Keratinocyte (primary cell): ENCODE results near the gene GAPVD1. TPM values are rescaled to one million over a fixed set of nuclear protein-coding genes. Genes with fewer than 3 reads are reported as not detected.

Experiments used
- DNase-seq: peaks from one replicate; pipeline ENCODE4 v3.0.0-alpha.2; 2011; ENCODE audit warnings: low read depth, missing footprints, low spot score
- FAIRE-seq: peaks from 2 replicates; lab custom pipeline; 2011; peaks lifted over from hg19 to GRCh38; lab: Jason Lieb, UNC
- H2AFZ ChIP-seq: 2 replicates; pipeline ENCODE4 v1.6.0; 2012; ENCODE audit warnings: low read length, control low read depth, inconsistent platforms; ENCODE audit not compliant: control insufficient read depth
- H3K27ac ChIP-seq: 2 replicates; pipeline ENCODE4 v1.5.1; 2011; ENCODE audit warnings: low read length; ENCODE audit not compliant: control insufficient read depth, insufficient read depth
- H3K27me3 ChIP-seq: 3 replicates; pipeline ENCODE4 v1.6.0; 2011; ENCODE audit warnings: low read length; ENCODE audit not compliant: control insufficient read depth, insufficient read depth; ENCODE audit errors: extremely low read depth
- H3K36me3 ChIP-seq, 2 experiments: 2 replicates in 1 of 2; 3 replicates in 1 of 2; pipeline ENCODE4 v1.5.1; 2011; ENCODE audit warnings: low read length in 2 of 2, mild to moderate bottlenecking in 1 of 2; ENCODE audit not compliant: control insufficient read depth in 2 of 2, insufficient read depth in 2 of 2; ENCODE audit errors: extremely low read depth in 1 of 2
- H3K4me1 ChIP-seq: 3 replicates; pipeline ENCODE4 v1.5.1; 2011; ENCODE audit warnings: low read length; ENCODE audit not compliant: control insufficient read depth, insufficient read depth; ENCODE audit errors: extremely low read depth
- H3K4me2 ChIP-seq: 3 replicates; pipeline ENCODE4 v1.6.0; 2011; ENCODE audit warnings: low read depth, low read length; ENCODE audit not compliant: control insufficient read depth, insufficient read depth; ENCODE audit errors: extremely low read depth
- H3K4me3 ChIP-seq, 3 experiments: fragments of 200-600 bp in 1 of 3; sonication (generic) in 1 of 3; 2 replicates in 2 of 3; 3 replicates in 1 of 3; pipeline ENCODE4 v1.5.1; 2011 to 2016; ENCODE audit warnings: low read length in 3 of 3, mild to moderate bottlenecking in 3 of 3, control low read depth in 2 of 3, inconsistent platforms in 1 of 3, low read depth in 1 of 3, mixed read lengths in 1 of 3, mixed run types in 1 of 3, moderate library complexity in 1 of 3; ENCODE audit not compliant: control insufficient read depth in 2 of 3, insufficient read depth in 2 of 3; ENCODE audit errors: extremely low read depth in 1 of 3
- H3K79me2 ChIP-seq: 2 replicates; pipeline ENCODE4 v1.6.0; 2012; ENCODE audit warnings: low read length; ENCODE audit not compliant: control insufficient read depth, insufficient read depth
- H3K9ac ChIP-seq: 3 replicates; pipeline ENCODE4 v1.6.0; 2011; ENCODE audit warnings: low read length; ENCODE audit not compliant: control insufficient read depth, insufficient read depth; ENCODE audit errors: extremely low read depth
- H3K9me1 ChIP-seq: 3 replicates; pipeline ENCODE4 v1.6.0; 2011; ENCODE audit warnings: low read length; ENCODE audit not compliant: control insufficient read depth, insufficient read depth; ENCODE audit errors: extremely low read depth
- H3K9me3 ChIP-seq: 2 replicates; pipeline ENCODE4 v1.5.1; 2012; ENCODE audit warnings: low read depth, low read length; ENCODE audit not compliant: control insufficient read depth
- H4K20me1 ChIP-seq: 3 replicates; pipeline ENCODE4 v1.6.0; 2011; ENCODE audit warnings: low read length; ENCODE audit not compliant: control insufficient read depth, insufficient read depth; ENCODE audit errors: extremely low read depth
- EZH2 ChIP-seq: IDR thresholded peaks from one replicate; pipeline ENCODE4 v1.6.1; 2012; ENCODE audit warnings: inconsistent platforms, mild to moderate bottlenecking, low read length, moderate library complexity
- dilution Hi-C: fragments of 300-500 bp; cut with MboI; formaldehyde crosslinking; loops from one replicate; pipeline ENCODE4 v1.7.0; 2020; ENCODE audit warnings: low sequenced_read_pairs; ENCODE audit not compliant: extremely low pct_ligation_motif_present
- polyA plus RNA-seq, 5 experiments: library from polyadenylated mRNA; depleted of rRNA in 3 of 5; stranded (reverse) in 3 of 5; stranded (forward) in 1 of 5; unstranded in 1 of 5; fragments of >200 nt; gene quantifications; 1 replicate in 1 of 5; 2 replicates in 3 of 5; 3 replicates in 1 of 5; pipeline versions ENCODE4 v1.2.1 to v1.2.3, GENCODE V29; 2011 to 2012; ENCODE audit warnings: missing spikeins in 2 of 5, low read depth in 1 of 5, low replicate concordance in 1 of 5
- TF ChIP-seq, protein P1 (sequence below), 3 experiments: IDR thresholded peaks in 1 of 3; conservative IDR thresholded peaks in 1 of 3; optimal IDR thresholded peaks in 1 of 3; 2 replicates in 2 of 3; 3 replicates in 1 of 3; pipeline versions ENCODE3 to v1.5.1; 2011; ENCODE audit warnings: low read length in 3 of 3, mild to moderate bottlenecking in 3 of 3, moderate library complexity in 2 of 3, control low read depth in 1 of 3, inconsistent platforms in 1 of 3; ENCODE audit not compliant: insufficient read depth in 2 of 3; ENCODE audit errors: extremely low read depth in 1 of 3

GAPVD1 gene
- polyA plus RNA-seq, 1 donor (not counting 4 experiments of a cell fraction or from before 2014, with no cell fraction given) = 23.2 TPM

DNA sequence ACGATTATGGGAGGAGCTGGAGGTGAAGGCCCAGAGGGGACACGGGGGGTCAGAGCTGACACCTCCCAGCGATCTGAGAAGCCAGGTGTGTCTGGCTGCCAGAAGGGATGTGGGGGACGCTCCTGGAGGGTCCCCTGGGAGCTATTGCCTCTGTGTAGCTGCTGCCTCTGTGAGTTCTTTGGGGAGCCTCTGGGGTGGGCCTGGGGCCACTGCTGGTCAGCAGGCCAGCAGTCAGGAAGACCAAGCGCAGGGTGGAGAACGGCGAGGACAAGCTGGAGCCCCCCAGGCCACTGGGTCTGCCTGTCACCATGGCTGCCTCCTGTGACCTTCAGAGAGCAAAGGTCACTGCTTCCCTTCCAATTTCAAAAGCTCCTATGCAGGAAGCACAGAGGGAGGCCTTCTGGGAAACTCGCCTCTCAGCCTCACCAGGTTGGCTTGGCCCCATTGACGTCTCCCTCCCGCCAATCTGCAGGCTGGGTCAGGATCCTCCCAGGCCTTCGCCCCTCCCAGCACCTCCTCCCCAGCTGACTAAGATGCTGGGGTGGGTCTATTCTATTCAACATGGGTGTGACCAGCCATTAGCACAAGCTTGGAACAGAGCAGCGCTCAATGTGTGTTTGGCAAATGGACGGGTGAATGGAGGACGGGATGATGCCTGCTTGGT is 126.4 kb downstream of the GAPVD1 start:
- Histone ChIP-seq H3K9ac (no peak overlapping the region), H3K4me3 (no peak overlapping the region), H3K9me3 (no peaks in the 10 kb centered on the region), H2AFZ (no peak overlapping the region), H3K27ac (no peak overlapping the region), H4K20me1 (no peaks in the 10 kb centered on the region), H3K9me1 (no peaks in the 10 kb centered on the region), H3K4me2 (no peak overlapping the region), H3K79me2 (no peaks in the 10 kb centered on the region), H3K36me3 (no peaks in the 10 kb centered on the region), H3K4me1 (no peaks in the 10 kb centered on the region), H3K27me3 (no peaks in the 10 kb centered on the region)
- dilution Hi-C loops = no loop called here
- FAIRE-seq (no peak), DNase-seq (no peak)
- TF ChIP-seq EZH2 = no peak
- TF ChIP-seq, protein P1, sequence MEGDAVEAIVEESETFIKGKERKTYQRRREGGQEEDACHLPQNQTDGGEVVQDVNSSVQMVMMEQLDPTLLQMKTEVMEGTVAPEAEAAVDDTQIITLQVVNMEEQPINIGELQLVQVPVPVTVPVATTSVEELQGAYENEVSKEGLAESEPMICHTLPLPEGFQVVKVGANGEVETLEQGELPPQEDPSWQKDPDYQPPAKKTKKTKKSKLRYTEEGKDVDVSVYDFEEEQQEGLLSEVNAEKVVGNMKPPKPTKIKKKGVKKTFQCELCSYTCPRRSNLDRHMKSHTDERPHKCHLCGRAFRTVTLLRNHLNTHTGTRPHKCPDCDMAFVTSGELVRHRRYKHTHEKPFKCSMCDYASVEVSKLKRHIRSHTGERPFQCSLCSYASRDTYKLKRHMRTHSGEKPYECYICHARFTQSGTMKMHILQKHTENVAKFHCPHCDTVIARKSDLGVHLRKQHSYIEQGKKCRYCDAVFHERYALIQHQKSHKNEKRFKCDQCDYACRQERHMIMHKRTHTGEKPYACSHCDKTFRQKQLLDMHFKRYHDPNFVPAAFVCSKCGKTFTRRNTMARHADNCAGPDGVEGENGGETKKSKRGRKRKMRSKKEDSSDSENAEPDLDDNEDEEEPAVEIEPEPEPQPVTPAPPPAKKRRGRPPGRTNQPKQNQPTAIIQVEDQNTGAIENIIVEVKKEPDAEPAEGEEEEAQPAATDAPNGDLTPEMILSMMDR (optimal IDR thresholded peaks at IDR 0.05 in 1 of 3, IDR thresholded peaks at IDR 0.05 in 1 of 3, conservative IDR thresholded peaks at IDR 0.05 in 1 of 3; ENCODE audit: extremely low read depth in 1 of 3, insufficient read depth in 2 of 3, low read length in 3 of 3) = no peak

- no peaks in the 10 kb centered on the region for H3K79me2 ChIP-seq
- H3K36me3 ChIP-seq = no peaks in the 10 kb centered on the region
- no peaks in the 10 kb centered on the region for H3K9me1 ChIP-seq
- DNase-seq = no peak
- TF ChIP-seq, protein P1 (optimal IDR thresholded peaks at IDR 0.05 in 1 of 3, IDR thresholded peaks at IDR 0.05 in 1 of 3, conservative IDR thresholded peaks at IDR 0.05 in 1 of 3; ENCODE audit: extremely low read depth in 1 of 3, insufficient read depth in 2 of 3, low read length in 3 of 3) = no peak
- TF ChIP-seq EZH2 = no peak
- H3K4me3 ChIP-seq = no peak overlapping the region
- no peak overlapping the region for H2AFZ ChIP-seq
- H3K9ac ChIP-seq = no peak overlapping the region
- no peak overlapping the region for H3K27ac ChIP-seq
- no peaks in the 10 kb centered on the region for H4K20me1 ChIP-seq
- no peak for FAIRE-seq
- H3K4me1 ChIP-seq = peaks cover 3% of the 10 kb centered on the region
- no peaks in the 10 kb centered on the region for H3K9me3 ChIP-seq
- dilution Hi-C loops = no loop called here
- H3K27me3 ChIP-seq = no peaks in the 10 kb centered on the region
- no peak overlapping the region for H3K4me2 ChIP-seq
These were observed 127.4 kb downstream of the GAPVD1 start for GRCh38 chr9:125388978-125389377.
